Epithelial cell of proximal tubule (primary cell): ENCODE measurements around the gene MFSD12. TPM values are rescaled to one million over a fixed set of nuclear protein-coding genes. Genes with fewer than 3 reads are reported as not detected.

Experiments
- DNase-seq: peaks from one replicate; pipeline ENCODE4 v3.0.0-alpha.2; 2011; ENCODE audit warnings: low read depth
- H3K4me3 ChIP-seq: 2 replicates; pipeline ENCODE4 v1.5.1; 2011; ENCODE audit warnings: low read depth, mild to moderate bottlenecking, low read length
- CTCF ChIP-seq: conservative IDR thresholded peaks from 2 replicates; pipeline ENCODE4 v1.5.1; 2012; ENCODE audit warnings: low read depth, mild to moderate bottlenecking, low read length
- total RNA-seq: library from RNA; depleted of rRNA; stranded (reverse); fragments of >200 nt; gene quantifications from 2 replicates; pipeline ENCODE4 v1.2.3, GENCODE V29; 2015

The MFSD12 gene
- total RNA-seq, 1 donor from 2014 or later = 260 TPM

DNA sequence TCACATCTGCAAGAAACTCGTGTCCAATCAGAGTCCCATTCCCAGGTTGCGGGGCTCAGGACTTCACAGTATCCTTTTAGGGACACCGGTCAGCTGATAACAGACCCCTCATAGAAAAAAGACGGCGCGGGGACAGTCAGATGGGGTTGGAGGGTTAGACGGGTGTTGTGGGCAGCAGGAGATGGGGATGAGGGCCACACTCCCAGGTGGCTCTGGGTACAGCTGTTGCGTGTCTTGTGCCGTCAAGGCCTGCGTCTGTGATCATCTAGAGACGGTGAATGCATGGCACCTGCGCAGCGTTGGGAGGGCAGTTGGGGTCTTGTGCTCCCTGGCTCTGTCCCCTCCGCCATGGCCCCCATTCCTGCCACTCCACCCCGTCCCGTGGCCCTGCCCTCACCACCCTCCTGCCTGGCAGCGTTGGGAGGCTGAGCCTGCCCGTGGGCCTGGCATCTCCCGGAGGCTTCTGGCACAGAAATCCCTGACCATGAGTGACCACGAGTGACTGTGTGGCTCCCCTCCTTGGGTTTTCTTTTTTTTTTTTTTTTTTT lies 32.4 kb downstream of the MFSD12 start:
- DNase-seq = no peak
- no peak overlapping the region for H3K4me3 ChIP-seq
- TF ChIP-seq CTCF = no peak

DNA sequence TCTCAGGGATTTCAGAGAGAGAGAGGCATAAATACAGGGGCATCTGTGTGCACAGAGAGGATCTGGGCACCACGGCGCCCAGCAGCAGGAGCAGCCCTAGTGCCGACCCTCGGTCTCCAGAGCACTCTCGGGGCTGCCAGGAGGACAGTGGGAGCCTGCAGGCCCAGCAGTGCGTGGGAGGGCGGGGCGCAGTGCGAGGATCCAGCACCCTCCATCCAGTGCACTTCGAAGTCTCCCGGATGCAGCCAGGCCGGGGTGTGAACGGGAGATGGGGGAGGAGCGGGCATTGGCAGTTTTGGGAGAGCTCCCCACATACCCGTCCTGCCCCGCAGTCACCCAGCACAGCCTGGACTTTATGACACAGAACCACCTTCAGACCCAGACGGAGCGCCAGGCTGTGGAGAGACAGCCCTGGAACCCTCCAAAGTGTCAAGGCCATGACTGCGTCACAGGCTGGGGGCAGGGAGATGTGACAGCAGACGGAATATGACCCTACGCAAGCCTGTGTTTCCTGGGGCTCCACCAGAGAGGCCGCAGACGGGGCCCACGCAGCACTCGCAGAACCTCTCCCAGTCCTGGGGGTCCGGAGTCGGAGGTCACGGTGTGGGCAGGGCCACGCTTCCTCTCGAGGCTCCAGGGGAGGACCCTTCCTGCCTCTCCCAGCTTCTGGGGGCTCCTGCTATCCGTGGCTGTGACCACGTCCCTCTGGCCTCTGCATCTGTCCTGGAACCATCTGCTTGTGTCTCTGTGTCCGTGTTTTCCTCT lies 33.1 kb downstream of the MFSD12 start:
- TF ChIP-seq CTCF = no peak
- no peak for DNase-seq
- no peak overlapping the region for H3K4me3 ChIP-seq

- no peak for DNase-seq
- no peak for TF ChIP-seq CTCF
- no peak overlapping the region for H3K4me3 ChIP-seq
Measured at GRCh38 chr19:3523361-3524077, 33.9 kb downstream of the MFSD12 start.

GRCh38 chr19:3522421-3523360 lies 34.7 kb downstream of the MFSD12 start:
- no peak overlapping the region for H3K4me3 ChIP-seq
- TF ChIP-seq CTCF = no peak
- DNase-seq = no peak

DNA sequence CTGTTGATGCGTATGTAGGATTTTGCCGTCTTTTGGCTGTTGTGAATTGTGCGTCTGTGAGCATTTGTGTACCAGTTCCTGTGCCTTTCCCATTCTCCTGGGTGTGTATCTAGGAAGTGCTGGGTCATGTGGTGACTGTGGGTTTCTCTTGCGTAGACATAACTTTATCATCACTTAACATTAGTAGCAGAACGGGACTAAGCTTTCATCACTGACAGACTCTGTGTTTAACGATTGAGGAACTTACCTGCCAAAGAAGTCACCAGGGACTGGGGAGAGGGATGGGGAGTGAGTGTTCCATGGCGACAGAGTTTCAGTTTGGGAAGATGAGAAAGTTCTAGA lies 36.3 kb downstream of the MFSD12 start:
- TF ChIP-seq CTCF = no peak
- DNase-seq = no peak
- no peak overlapping the region for H3K4me3 ChIP-seq

- no peak overlapping the region for H3K4me3 ChIP-seq
- no peak for TF ChIP-seq CTCF
- DNase-seq = no peak
Measured at GRCh38 chr19:3520166-3521103, 37.0 kb downstream of the MFSD12 start.
